Daoy (cell line): ENCODE results near the gene MFF. TPM values are rescaled to one million over a fixed set of nuclear protein-coding genes. Genes with fewer than 3 reads are reported as not detected.
"Not testable (repeated sequence)": the region's sequence is repeated elsewhere in the genome, so short reads cannot be mapped to it uniquely, and the experiment has no call there.

Experiments
- DNase-seq: peaks from one replicate; pipeline ENCODE4 v3.0.0-alpha.2; 2015; ENCODE audit warnings: low read depth
- total RNA-seq: library from RNA; depleted of rRNA; stranded (reverse); fragments of >200 nt; shearing (Covaris generic); gene quantifications from 2 replicates; pipeline ENCODE4 v1.2.3, GENCODE V29; 2014

MFF gene
- total RNA-seq, 1 experiment from 2014 or later: 113 TPM

- no peak for DNase-seq
Observed at GRCh38 chr2:227335713-227336112, 10.7 kb downstream of the MFF start.

GRCh38 chr2:227337442-227337841, 12.4 kb downstream of the MFF start:
- DNase-seq: no peak

DNA sequence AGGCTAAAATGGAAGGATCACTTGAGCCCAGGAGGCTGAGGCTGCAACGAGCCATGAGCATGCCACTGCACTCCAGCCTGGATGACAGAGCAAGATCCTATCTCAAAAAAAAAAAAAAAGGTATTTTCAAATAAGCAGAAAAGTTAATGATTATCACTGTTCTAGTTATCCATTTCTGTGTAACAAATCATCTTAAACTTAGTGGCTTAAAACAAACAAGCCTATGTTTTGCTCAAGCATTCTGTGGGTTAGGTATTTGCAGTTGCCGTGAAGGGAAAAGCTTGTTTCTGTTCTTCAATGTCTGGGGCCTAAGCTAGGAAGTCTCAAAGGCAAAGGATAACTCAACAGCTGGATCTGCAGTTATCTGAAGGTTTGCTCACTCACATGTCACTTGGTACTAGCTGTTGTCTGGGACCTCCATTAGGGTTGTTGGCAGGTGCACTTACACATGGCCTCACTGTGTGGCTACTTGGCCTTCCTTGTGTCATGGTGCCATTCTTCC, 14.1 kb downstream of the MFF start:
- DNase-seq: no peak

- DNase-seq: no peak
Observed at GRCh38 chr2:227340106-227340505, 15.1 kb downstream of the MFF start.

GRCh38 chr2:227341553-227341952, 16.5 kb downstream of the MFF start:
- DNase-seq: no peak

- DNase-seq: no peak
Observed at GRCh38 chr2:227344231-227344630, 19.2 kb downstream of the MFF start.

DNA sequence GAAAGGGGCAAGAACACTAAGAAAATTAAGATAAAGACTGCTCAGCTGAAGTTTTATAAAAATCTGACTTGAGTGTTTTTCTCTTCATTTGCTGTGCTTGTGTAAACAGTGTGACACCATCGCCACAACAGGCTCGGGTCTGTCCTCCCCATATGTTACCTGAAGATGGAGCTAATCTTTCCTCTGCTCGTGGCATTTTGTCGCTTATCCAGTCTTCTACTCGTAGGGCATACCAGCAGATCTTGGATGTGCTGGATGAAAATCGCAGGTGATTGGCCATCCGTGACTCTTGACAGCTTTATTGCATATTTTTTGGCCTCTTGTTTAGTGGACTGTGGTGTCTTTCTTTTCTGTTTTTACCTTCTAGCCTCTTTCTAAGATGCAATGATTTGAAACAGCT, 22.1 kb downstream of the MFF start:
- no peak for DNase-seq

DNA sequence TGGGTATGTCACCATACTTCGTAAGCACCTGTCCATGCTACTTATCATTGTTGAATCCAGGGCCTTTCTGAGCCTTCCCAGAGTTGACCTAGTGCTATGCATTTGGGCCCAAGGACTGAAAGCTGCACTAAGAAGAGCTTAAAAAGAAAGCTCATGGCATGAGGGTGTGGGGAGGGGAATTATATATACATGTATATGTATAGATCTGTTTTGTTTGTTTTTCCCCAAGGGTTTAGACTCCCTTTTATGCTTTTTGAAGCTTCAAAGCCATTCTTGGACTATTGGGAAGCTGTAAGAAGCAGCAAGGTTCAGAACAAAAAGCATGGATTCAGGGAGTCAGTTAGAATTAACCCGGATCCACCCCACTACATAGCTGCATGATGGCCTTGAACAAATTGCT, 23.3 kb downstream of the MFF start:
- no peak for DNase-seq

- no peak for DNase-seq
Observed at GRCh38 chr2:227349989-227350612, 25.1 kb downstream of the MFF start.

GRCh38 chr2:227351639-227352038, 26.6 kb downstream of the MFF start:
- DNase-seq: no peak

DNA sequence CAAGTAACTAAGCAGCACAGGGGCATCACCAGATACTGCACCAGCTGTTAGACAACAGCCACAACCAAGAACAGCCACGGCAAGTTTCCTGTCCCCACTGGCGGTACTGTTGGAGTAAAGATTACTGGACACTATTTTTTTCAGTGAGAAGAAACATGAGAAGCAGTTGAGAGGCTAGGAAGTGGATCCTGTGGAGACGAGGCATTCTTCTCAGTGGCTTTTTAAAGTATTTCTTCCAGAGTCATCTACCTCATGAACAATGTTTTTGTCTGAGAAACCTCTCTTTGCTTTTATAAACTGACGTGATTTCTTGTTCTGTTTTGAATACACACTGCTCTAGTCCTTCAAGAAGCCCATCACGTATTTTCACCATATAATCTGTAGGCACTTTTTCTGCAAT, 35.3 kb downstream of the MFF start:
- DNase-seq: no peak

- no peak for DNase-seq
Observed at GRCh38 chr2:227363756-227364155, 38.7 kb downstream of the MFF start.

GRCh38 chr2:227364585-227365263, 39.7 kb downstream of the MFF start:
- DNase-seq: not testable (repeated sequence)

DNA sequence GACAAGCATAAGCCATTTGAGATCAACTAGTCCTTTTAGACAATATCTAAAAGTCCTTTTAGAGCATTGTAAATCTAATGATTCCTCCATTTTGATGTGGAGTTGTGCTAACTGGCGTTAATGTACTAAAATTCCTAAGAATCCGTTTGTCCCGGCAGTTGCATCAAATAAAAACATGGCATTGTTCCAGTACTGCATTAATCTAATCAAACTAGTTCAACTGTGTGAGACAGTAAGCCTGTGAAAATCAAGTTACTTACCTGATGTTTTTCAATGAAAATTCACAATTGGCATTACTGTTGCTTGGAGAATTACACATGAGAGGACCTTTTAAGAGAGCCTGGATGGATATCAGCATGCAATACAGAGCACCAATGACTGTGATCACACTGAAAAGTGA, 40.8 kb downstream of the MFF start:
- no peak for DNase-seq

DNA sequence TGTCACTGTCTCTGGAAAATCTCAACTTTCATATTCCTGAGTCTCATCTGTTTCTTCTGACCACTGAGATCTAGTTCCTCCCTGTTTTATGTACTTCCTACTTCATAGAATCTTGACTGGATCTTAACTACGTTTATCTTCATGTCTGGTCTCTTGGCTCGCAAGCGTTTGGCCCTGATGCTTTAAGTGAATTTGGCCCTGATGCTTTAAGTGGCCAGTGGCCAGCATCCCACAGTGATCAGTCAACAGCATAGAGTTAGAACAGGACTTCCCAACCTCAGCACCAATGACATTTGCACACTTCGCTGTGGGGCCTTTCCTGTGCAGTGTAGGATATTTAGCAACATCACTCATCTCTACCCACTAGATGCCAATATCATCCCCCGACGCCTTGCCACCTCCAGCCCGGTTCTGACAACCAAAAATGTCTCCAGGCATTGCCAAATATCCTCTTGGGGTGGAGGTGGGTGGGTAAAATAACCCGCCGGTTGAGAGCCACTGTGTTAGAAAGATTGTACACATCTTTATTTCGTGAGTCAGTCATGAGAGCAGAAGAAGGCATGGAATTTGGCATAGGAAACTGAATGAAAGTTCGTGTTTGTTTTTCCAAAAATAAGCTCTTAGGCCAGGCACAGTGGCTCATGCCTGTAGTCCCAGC, 41.8 kb downstream of the MFF start:
- DNase-seq: peak; percentile 20

GRCh38 chr2:227367427-227367795, 42.4 kb downstream of the MFF start:
- no peak for DNase-seq

- no peak for DNase-seq
Observed at GRCh38 chr2:227368574-227368973, 43.5 kb downstream of the MFF start.

DNA sequence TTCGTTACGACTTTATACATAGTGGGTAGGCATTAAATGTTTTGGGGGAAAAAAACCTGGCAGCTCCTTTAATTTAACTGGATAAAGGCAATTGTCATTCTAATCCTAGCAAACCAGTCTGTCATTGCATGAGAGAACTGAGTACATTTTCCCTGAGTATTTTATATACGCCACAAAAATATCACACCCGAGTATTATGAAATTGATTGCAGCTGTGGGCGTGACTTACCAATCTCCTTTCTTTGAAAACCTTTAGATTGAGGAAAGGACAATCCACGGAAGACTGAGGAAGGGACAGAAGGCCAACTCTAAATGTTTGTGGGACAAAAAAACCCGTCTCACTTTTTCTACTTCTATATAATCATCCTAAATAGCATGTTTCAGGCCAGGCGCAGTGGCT, 45.0 kb downstream of the MFF start:
- DNase-seq: no peak

- peak; percentile 36 for DNase-seq
Observed at GRCh38 chr2:227370791-227371312, 45.8 kb downstream of the MFF start.

DNA sequence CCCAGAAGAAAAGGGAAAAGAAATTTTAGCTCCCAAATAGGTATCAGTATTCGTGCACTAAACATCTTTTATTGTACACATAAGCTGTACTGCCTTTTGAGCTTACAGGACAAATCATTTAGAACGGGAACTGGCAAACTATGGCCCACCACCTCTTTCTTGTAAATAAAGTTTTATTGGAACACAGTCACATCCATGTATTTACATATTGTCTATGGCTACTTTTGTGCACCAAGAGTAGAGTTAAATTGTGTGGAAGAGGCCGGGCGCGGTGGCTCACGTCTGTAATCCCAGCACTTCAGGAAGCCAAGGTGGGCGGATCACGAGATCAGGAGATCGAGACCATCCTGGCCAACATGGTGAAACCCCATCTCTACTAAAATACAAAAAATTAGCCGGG, 48.3 kb downstream of the MFF start:
- no peak for DNase-seq

- peak; percentile 59 for DNase-seq
Observed at GRCh38 chr2:227374158-227374557, 49.1 kb downstream of the MFF start.

DNA sequence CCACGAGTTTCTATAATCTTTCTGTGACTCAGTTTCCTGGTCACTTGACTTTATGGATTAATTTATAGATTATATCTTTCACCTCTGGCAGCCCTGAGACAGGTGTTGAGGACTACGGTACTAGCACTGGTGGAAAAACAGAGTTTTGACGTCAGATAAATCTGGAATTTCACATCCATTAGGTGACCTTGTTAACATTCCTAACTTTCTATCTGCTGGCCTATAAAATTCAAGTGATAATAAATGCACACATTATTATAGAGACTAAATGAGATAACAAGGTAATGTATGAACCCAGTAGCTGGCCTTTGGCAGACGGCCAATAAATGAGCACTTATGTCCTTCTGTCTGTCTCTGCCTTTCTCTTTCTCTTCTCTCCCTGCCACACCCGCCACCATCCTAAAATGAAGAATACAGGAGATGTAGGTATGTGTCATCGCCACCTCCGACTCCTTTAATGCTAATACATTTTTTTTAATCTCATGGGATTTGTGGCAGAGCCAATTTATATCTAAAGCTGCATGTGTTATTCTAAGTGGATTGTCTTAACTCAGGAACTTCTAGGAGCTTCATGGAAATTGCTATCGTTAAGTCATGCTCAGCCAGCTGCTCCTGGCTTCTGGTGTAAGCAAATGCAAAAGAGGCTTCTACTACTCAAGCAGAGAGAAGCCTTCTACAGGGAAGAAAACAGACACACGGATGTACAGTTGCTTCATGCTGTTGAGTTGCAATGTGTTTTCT, 51.8 kb downstream of the MFF start:
- DNase-seq: no peak
